Stimulated activated naive CD8-positive, alpha-beta T cell treated with anti-CD3 and anti-CD28 coated beads, Interleukin-15, Interleukin-2, amounts not matched to agents 100 ng/mL and 50 ng/mL, for 24 hours (primary cell): ENCODE results near the gene CPA4.

Experiments
- H3K27ac Mint-ChIP-seq: one replicate; pipeline ENCODE4 v1.8.0; 2021; ENCODE audit warnings: mild to moderate bottlenecking, mixed read lengths
- H3K27me3 Mint-ChIP-seq: one replicate; pipeline ENCODE4 v1.8.0; 2021; ENCODE audit warnings: mixed read lengths
- H3K36me3 Mint-ChIP-seq: one replicate; pipeline ENCODE4 v1.8.0; 2021; ENCODE audit warnings: low read depth, mixed read lengths
- H3K4me1 Mint-ChIP-seq: one replicate; pipeline ENCODE4 v1.8.0; 2021; ENCODE audit warnings: low read depth, mixed read lengths
- H3K4me3 Mint-ChIP-seq: one replicate; pipeline ENCODE4 v1.8.0; 2021; ENCODE audit warnings: mild to moderate bottlenecking, mixed read lengths
- H3K9me3 Mint-ChIP-seq: one replicate; pipeline ENCODE4 v1.8.0; 2021; ENCODE audit warnings: mixed read lengths

Gene CPA4

GRCh38 chr7:130356876-130357611 lies 64.1 kb downstream of the CPA4 start:
- H3K27ac Mint-ChIP-seq, result no peak overlapping the region
- H3K36me3 Mint-ChIP-seq, result no peaks in the 10 kb centered on the region
- peaks cover 7% of the 10 kb centered on the region for H3K9me3 Mint-ChIP-seq
- no peak overlapping the region for H3K4me3 Mint-ChIP-seq
- H3K27me3 Mint-ChIP-seq, result no peaks in the 10 kb centered on the region
- peaks cover under 1% of the 10 kb centered on the region for H3K4me1 Mint-ChIP-seq

DNA sequence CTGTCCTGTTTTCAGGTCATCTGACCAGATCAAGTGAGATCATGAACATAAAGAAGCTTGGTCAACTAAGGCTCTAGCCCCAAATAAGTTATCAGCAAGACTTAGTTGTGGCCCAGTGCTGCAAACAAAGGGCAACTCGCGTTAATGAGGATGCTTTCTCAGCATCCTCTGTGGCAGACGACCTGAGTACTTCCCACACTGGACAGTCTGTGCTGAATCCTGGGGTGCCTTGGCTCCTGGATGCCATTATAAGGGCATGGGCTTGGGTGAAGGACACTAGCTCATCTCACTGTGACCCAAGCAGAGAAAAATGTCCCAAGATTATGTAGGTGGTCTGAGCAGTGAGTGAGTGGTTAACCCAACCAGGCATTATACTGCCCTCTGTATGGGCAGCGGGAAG lies 65.5 kb downstream of the CPA4 start:
- Mint-ChIP-seq H3K4me3 (no peak overlapping the region), H3K27me3 (no peaks in the 10 kb centered on the region), H3K36me3 (no peaks in the 10 kb centered on the region)

GRCh38 chr7:130359276-130359857 lies 66.4 kb downstream of the CPA4 start:
- no peak overlapping the region for H3K4me3 Mint-ChIP-seq
- peaks cover 8% of the 10 kb centered on the region for H3K4me1 Mint-ChIP-seq
- H3K9me3 Mint-ChIP-seq, result peaks cover 7% of the 10 kb centered on the region
- H3K27ac Mint-ChIP-seq, result no peak overlapping the region
- no peaks in the 10 kb centered on the region for H3K36me3 Mint-ChIP-seq
- H3K27me3 Mint-ChIP-seq, result no peaks in the 10 kb centered on the region

More for the DNA sequence above, 65.5 kb downstream of the CPA4 start:
- Mint-ChIP-seq H3K4me1 (peaks cover 4% of the 10 kb centered on the region), H3K9me3 (peaks cover 7% of the 10 kb centered on the region), H3K27ac (no peak overlapping the region)

DNA sequence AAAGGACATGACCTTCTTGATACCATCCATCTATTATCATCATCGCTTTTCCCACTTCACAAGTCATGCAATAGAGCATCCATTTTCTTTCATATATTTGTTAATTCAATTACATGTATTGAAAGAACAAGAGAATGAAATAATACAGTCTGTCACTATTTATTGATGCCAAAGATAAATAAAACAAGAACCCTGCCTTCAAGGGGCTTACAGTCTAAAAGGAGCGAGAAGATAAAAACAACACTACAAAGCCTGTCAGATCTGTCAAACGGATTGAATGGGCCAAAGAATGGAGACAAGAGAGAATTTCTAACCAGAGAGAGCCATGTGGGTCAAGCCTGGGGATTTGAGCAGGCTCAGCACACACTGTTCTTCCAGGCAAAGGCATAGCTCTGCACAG lies 67.6 kb downstream of the CPA4 start:
- H3K36me3 Mint-ChIP-seq, result no peaks in the 10 kb centered on the region
- peaks cover 8% of the 10 kb centered on the region for H3K4me1 Mint-ChIP-seq
- H3K9me3 Mint-ChIP-seq, result peaks cover 7% of the 10 kb centered on the region
- H3K27ac Mint-ChIP-seq, result no peak overlapping the region
- H3K4me3 Mint-ChIP-seq, result no peak overlapping the region
- no peaks in the 10 kb centered on the region for H3K27me3 Mint-ChIP-seq

GRCh38 chr7:130361681-130362080 lies 68.7 kb downstream of the CPA4 start:
- Mint-ChIP-seq H3K4me3 (no peak overlapping the region), H3K9me3 (peaks cover 7% of the 10 kb centered on the region), H3K27me3 (no peaks in the 10 kb centered on the region), H3K27ac (no peak overlapping the region), H3K4me1 (peaks cover 8% of the 10 kb centered on the region), H3K36me3 (no peaks in the 10 kb centered on the region)

DNA sequence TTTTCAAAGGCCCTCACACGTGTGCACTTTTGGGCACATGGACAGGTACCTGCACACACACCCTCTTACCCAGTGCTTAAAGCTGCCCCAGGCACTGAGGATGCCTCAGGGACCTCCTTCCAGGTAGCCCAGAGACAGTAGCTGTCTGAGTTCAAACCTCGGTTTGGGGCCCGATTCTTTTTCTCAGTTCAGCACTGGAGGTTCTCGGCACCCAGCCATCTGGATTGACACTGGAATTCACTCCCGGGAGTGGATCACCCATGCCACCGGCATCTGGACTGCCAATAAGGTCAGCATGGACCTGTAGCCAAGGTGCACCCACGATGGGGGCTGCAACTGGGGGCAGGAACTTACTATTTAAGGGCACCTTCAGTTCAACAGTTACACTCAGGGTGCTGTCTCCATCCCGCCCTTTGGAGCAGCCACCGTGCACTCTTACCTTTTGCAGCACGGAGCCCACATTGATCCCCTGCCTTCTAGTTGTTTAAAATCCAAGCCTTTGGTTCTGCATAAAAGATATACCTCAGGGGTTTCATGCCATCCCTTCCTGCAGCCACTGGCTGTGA lies 69.4 kb downstream of the CPA4 start:
- H3K4me1 Mint-ChIP-seq, result peaks cover 8% of the 10 kb centered on the region
- H3K9me3 Mint-ChIP-seq, result peaks cover 7% of the 10 kb centered on the region
- no peak overlapping the region for H3K4me3 Mint-ChIP-seq
- no peaks in the 10 kb centered on the region for H3K27me3 Mint-ChIP-seq
- no peaks in the 10 kb centered on the region for H3K36me3 Mint-ChIP-seq
- H3K27ac Mint-ChIP-seq, result no peak overlapping the region

GRCh38 chr7:130363026-130363847 lies 70.3 kb downstream of the CPA4 start:
- Mint-ChIP-seq H3K27ac (no peak overlapping the region), H3K9me3 (peaks cover 7% of the 10 kb centered on the region), H3K4me3 (no peak overlapping the region), H3K36me3 (no peaks in the 10 kb centered on the region), H3K4me1 (peaks cover 11% of the 10 kb centered on the region), H3K27me3 (no peaks in the 10 kb centered on the region)

GRCh38 chr7:130364451-130364850 lies 71.5 kb downstream of the CPA4 start:
- no peak overlapping the region for H3K4me3 Mint-ChIP-seq
- H3K27ac Mint-ChIP-seq, result no peak overlapping the region
- H3K36me3 Mint-ChIP-seq, result no peaks in the 10 kb centered on the region
- peaks cover 7% of the 10 kb centered on the region for H3K9me3 Mint-ChIP-seq
- H3K4me1 Mint-ChIP-seq, result peaks cover 19% of the 10 kb centered on the region
- no peaks in the 10 kb centered on the region for H3K27me3 Mint-ChIP-seq

GRCh38 chr7:130365088-130365487 lies 72.1 kb downstream of the CPA4 start:
- H3K4me1 Mint-ChIP-seq, result peaks cover 25% of the 10 kb centered on the region
- H3K27me3 Mint-ChIP-seq, result no peaks in the 10 kb centered on the region
- no peak overlapping the region for H3K27ac Mint-ChIP-seq
- H3K36me3 Mint-ChIP-seq, result no peaks in the 10 kb centered on the region
- no peak overlapping the region for H3K4me3 Mint-ChIP-seq
- H3K9me3 Mint-ChIP-seq, result peaks cover 7% of the 10 kb centered on the region

- Mint-ChIP-seq H3K27me3 (no peaks in the 10 kb centered on the region), H3K4me3 (no peak overlapping the region), H3K9me3 (no peaks in the 10 kb centered on the region), H3K4me1 (peaks cover 25% of the 10 kb centered on the region), H3K27ac (no peak overlapping the region), H3K36me3 (no peaks in the 10 kb centered on the region)
Measured at GRCh38 chr7:130365511-130366441, 72.8 kb downstream of the CPA4 start.

DNA sequence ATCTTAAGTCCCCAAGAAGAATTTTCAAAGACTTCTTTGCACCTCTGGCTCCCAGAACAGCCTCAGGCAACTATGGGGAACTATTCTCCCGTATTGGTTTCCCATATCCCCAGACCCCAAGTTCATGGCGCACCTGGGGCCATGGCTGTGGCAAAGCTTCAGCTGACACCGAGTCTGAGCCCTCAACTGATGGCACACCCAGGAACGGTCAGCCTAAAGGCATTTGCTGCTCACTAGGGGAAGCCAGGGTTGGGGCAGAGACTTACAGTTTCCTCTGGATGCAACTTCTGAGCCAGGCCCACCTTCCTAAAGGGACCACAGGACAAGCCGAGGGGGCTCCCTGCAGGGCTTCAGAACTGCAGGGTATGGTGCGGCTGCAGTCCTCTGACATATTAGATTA lies 73.6 kb downstream of the CPA4 start:
- H3K27me3 Mint-ChIP-seq, result no peaks in the 10 kb centered on the region
- H3K4me3 Mint-ChIP-seq, result no peak overlapping the region
- peaks cover 25% of the 10 kb centered on the region for H3K4me1 Mint-ChIP-seq
- no peaks in the 10 kb centered on the region for H3K9me3 Mint-ChIP-seq
- no peaks in the 10 kb centered on the region for H3K36me3 Mint-ChIP-seq
- H3K27ac Mint-ChIP-seq, result no peak overlapping the region

DNA sequence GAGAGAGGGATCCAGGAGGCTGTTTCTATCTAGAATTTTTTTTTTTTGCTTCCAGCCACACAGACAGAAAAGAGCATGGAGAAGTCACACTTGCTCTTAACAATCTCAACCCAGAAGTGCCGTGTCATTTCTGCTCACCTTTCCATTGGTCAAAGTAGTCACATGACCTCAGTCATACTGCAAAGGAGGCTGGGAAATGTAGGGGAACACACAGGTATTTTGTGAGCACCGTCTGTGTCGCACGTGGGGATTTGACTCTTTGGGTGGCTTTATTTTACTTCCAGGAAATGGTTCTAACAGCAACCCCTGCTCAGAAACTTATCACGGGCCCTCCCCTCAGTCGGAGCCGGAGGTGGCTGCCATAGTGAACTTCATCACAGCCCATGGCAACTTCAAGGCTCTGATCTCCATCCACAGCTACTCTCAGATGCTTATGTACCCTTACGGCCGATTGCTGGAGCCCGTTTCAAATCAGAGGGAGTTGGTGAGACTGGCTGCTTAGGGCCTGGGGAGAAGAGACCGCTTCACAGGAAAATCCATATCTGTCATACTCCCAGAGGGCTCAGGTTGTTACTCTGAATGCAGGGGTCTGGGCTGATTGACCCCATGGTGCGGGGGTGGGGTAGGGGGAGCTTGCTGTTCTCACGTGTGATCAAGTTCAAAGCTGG lies 74.3 kb downstream of the CPA4 start:
- Mint-ChIP-seq H3K9me3 (no peaks in the 10 kb centered on the region), H3K27ac (peak overlapping the region; percentile 4), H3K27me3 (no peaks in the 10 kb centered on the region), H3K4me1 (peaks cover 25% of the 10 kb centered on the region), H3K4me3 (no peak overlapping the region), H3K36me3 (no peaks in the 10 kb centered on the region)

DNA sequence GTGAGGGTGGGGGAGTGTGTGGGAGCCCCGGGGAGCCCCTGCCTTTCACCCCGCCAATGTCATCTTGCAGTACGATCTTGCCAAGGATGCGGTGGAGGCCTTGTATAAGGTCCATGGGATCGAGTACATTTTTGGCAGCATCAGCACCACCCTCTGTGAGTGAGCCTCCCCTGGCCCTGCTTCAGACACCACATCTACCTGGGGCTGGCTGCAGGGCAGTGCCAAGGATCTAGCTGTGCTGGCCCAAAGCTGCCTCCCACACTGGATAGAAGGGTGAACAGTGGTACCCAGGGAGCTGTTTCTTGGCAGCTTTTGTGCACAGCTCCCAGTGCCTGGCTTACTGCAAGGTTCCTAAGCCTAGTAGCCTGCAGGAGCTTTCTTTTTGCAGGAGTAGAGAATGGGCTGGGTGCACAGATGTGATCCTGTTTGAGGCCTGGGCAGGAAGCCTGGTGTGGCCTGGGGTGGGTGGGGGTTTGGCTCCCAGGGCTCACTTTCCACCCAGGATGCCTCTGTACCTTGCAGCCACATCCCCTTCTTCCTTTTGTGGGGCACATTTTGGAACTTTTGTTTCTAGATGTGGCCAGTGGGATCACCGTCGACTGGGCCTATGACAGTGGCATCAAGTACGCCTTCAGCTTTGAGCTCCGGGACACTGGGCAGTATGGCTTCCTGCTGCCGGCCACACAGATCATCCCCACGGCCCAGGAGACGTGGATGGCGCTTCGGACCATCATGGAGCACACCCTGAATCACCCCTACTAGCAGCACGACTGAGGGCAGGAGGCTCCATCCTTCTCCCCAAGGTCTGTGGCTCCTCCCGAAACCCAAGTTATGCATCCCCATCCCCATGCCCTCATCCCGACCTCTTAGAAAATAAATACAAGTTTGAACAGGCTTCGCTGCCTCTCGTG lies 75.1 kb downstream of the CPA4 start:
- Mint-ChIP-seq H3K9me3 (no peaks in the 10 kb centered on the region), H3K27me3 (no peaks in the 10 kb centered on the region), H3K4me1 (peaks cover 25% of the 10 kb centered on the region), H3K36me3 (no peaks in the 10 kb centered on the region), H3K27ac (no peak overlapping the region), H3K4me3 (no peak overlapping the region)
